GM12878 (cell line): ENCODE measurements around the gene ENO2. TPM values are rescaled to one million over a fixed set of nuclear protein-coding genes. Genes with fewer than 3 reads are reported as not detected.

ENCODE experiments used
- BACH1 ChIP-seq: fragments of 450-650 bp; IDR thresholded peaks from 2 replicates; pipeline ENCODE4 v1.6.1; 2017; ENCODE audit warnings: mild to moderate bottlenecking, borderline replicate concordance
- CBX5 ChIP-seq: sonication (generic); IDR thresholded peaks from 2 replicates; pipeline ENCODE4 v1.6.1; 2016; ENCODE audit warnings: low read depth, moderate library complexity, mild to moderate bottlenecking, inconsistent platforms
- DPF2 ChIP-seq: fragments of 450-650 bp; IDR thresholded peaks from 2 replicates; pipeline ENCODE4 v1.6.1; 2017; ENCODE audit warnings: mild to moderate bottlenecking
- ESRRA ChIP-seq: IDR thresholded peaks from 2 replicates; pipeline ENCODE4 v1.6.1; 2012; ENCODE audit warnings: mild to moderate bottlenecking, low read length, improper control_type of control experiment
- FOXM1 ChIP-seq: IDR thresholded peaks from 2 replicates; pipeline ENCODE4 v1.6.1; 2012; ENCODE audit warnings: low read depth, mild to moderate bottlenecking, inconsistent platforms, low read length, moderate library complexity
- IKZF1 ChIP-seq: fragments of 450-650 bp; conservative IDR thresholded peaks from 2 replicates; pipeline ENCODE4 v1.6.1; 2017; ENCODE audit warnings: antibody characterized with exemption, mild to moderate bottlenecking
- IKZF2 ChIP-seq, 2 experiments: fragments of 450-650 bp; IDR thresholded peaks; 2 replicates each; pipeline ENCODE4 v1.6.1; 2017; ENCODE audit warnings: mild to moderate bottlenecking in 2 of 2, moderate library complexity in 2 of 2
- JUNB ChIP-seq: IDR thresholded peaks from 2 replicates; pipeline ENCODE4 v1.6.1; 2016; ENCODE audit warnings: antibody characterized with exemption, mild to moderate bottlenecking
- JUND ChIP-seq: IDR thresholded peaks from 2 replicates; pipeline ENCODE4 v1.6.1; 2012; ENCODE audit warnings: low read depth, mild to moderate bottlenecking, low read length, improper control_type of control experiment, moderate library complexity
- LARP7 ChIP-seq: fragments of 450-650 bp; IDR thresholded peaks from 2 replicates; pipeline ENCODE4 v1.6.1; 2017; ENCODE audit warnings: mild to moderate bottlenecking
- NBN ChIP-seq: fragments of 450-650 bp; IDR thresholded peaks from 2 replicates; pipeline ENCODE4 v1.6.1; 2016
- POLR2AphosphoS2 ChIP-seq: IDR thresholded peaks from 2 replicates; pipeline ENCODE4 v1.6.1; 2011; ENCODE audit warnings: low read depth, mild to moderate bottlenecking, low read length, improper control_type of control experiment, moderate library complexity
- POLR2AphosphoS5 ChIP-seq: IDR thresholded peaks from 2 replicates; pipeline ENCODE4 v1.6.1; 2011; ENCODE audit warnings: mild to moderate bottlenecking, low read length, inconsistent platforms
- RB1 ChIP-seq: fragments of 450-650 bp; formaldehyde crosslinking; IDR thresholded peaks from 2 replicates; pipeline ENCODE4 v1.6.1; 2017; ENCODE audit warnings: mild to moderate bottlenecking, borderline replicate concordance
- SMAD5 ChIP-seq: IDR thresholded peaks from 2 replicates; pipeline ENCODE4 v1.6.1; 2016; ENCODE audit warnings: antibody characterized with exemption, low read depth
- YBX1 ChIP-seq: fragments of 450-650 bp; IDR thresholded peaks from 2 replicates; pipeline ENCODE4 v1.6.1; 2016; ENCODE audit warnings: antibody characterized with exemption
- polyA plus RNA-seq, 11 experiments: library from polyadenylated mRNA; depleted of rRNA in 4 of 11; unstranded in 6 of 11; stranded (reverse) in 5 of 11; fragments of >200 nt; fragmentation: Nextera tagmentation in 4 of 11; fragmentation: Illumina TruSeq in 1 of 11; extraction: Ambion mirVana in 4 of 11; extraction: Trizol in 1 of 11; gene quantifications; 1 replicate in 1 of 11; 2 replicates in 10 of 11; pipeline versions ENCODE4 v1.2.1 to v1.2.3, GENCODE V29; 2011 to 2016; ENCODE audit warnings: inconsistent platforms in 2 of 11, missing spikeins in 2 of 11, low read depth in 1 of 11
- total RNA-seq, 4 experiments: library from RNA; depleted of rRNA in 3 of 4; stranded (reverse); fragments of >200 nt in 3 of 4; fragmentation: Illumina TruSeq in 1 of 4; extraction: Trizol in 1 of 4; gene quantifications; 2 replicates each; pipeline versions ENCODE4 v1.2.1 to v1.2.3, GENCODE V29; 2013 to 2021
- TF ChIP-seq, protein P1 (sequence below): IDR thresholded peaks from 2 replicates; pipeline ENCODE4 v1.6.1; 2012; ENCODE audit warnings: improper control_type of control experiment, low read depth, low read length; ENCODE audit not compliant: insufficient replicate concordance
- TF ChIP-seq, protein P2 (sequence below): fragments of 450-650 bp; conservative IDR thresholded peaks from 2 replicates; pipeline ENCODE4 v1.6.1; 2017; ENCODE audit warnings: mild to moderate bottlenecking, moderate library complexity
- TF ChIP-seq, protein P3 (sequence below), 3 experiments: IDR thresholded peaks in 2 of 3; conservative IDR thresholded peaks in 1 of 3; 2 replicates each; pipeline ENCODE4 v1.5.1; 2011; ENCODE audit warnings: low read depth in 3 of 3, low read length in 3 of 3, mild to moderate bottlenecking in 3 of 3, control low read depth in 2 of 3, moderate library complexity in 2 of 3, inconsistent platforms in 1 of 3, mixed read lengths in 1 of 3; ENCODE audit not compliant: control insufficient read depth in 2 of 3, insufficient read depth in 1 of 3; ENCODE audit errors: extremely low read depth in 1 of 3
- TF ChIP-seq, protein P4 (sequence below): fragments of 150-350 bp; IDR thresholded peaks from 2 replicates; pipeline ENCODE4 v1.6.1; 2014; ENCODE audit warnings: mild to moderate bottlenecking, low read depth, low read length

ENO2 gene
- total and polyA plus RNA-seq, 10 of the 15 experiments (the other 5 are each of a cell fraction or from before 2014, with no cell fraction given), result 24.8 to 196 (median 43.1) TPM

DNA sequence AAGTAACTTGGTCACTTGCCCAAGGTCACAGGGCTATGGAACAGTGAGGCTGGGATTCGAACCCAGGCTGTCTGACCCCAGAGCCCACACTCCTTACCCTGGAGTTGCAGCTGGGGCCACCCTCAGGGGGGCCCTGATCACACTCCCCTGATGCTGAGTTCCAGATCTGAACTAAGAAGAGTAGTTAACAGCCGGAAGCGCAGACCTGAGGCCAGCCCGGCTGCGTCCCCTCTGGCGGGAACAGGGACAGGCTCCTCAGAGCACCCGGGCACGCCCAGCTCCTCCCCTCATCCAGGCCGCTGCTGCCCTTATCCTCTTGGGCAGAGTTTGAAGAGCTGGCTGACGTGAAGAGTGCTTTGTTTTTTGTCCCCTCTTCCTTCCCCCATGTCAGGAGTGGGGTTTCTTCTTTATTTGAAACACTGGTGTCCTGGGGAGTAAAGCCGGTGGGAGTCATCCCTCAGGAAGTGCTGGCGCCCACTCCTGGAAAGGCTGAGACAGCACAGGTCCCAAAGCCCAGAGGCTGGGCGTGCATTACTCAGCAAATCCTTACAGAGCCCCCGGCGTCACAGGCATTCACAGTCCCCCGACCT is 47.4 kb downstream of the ENO2 start (continued):
- TF ChIP-seq YBX1, result no peak
- peak; percentile 34; the same call in 1 of the 2 replicates for TF ChIP-seq POLR2AphosphoS2
- TF ChIP-seq, protein P1, sequence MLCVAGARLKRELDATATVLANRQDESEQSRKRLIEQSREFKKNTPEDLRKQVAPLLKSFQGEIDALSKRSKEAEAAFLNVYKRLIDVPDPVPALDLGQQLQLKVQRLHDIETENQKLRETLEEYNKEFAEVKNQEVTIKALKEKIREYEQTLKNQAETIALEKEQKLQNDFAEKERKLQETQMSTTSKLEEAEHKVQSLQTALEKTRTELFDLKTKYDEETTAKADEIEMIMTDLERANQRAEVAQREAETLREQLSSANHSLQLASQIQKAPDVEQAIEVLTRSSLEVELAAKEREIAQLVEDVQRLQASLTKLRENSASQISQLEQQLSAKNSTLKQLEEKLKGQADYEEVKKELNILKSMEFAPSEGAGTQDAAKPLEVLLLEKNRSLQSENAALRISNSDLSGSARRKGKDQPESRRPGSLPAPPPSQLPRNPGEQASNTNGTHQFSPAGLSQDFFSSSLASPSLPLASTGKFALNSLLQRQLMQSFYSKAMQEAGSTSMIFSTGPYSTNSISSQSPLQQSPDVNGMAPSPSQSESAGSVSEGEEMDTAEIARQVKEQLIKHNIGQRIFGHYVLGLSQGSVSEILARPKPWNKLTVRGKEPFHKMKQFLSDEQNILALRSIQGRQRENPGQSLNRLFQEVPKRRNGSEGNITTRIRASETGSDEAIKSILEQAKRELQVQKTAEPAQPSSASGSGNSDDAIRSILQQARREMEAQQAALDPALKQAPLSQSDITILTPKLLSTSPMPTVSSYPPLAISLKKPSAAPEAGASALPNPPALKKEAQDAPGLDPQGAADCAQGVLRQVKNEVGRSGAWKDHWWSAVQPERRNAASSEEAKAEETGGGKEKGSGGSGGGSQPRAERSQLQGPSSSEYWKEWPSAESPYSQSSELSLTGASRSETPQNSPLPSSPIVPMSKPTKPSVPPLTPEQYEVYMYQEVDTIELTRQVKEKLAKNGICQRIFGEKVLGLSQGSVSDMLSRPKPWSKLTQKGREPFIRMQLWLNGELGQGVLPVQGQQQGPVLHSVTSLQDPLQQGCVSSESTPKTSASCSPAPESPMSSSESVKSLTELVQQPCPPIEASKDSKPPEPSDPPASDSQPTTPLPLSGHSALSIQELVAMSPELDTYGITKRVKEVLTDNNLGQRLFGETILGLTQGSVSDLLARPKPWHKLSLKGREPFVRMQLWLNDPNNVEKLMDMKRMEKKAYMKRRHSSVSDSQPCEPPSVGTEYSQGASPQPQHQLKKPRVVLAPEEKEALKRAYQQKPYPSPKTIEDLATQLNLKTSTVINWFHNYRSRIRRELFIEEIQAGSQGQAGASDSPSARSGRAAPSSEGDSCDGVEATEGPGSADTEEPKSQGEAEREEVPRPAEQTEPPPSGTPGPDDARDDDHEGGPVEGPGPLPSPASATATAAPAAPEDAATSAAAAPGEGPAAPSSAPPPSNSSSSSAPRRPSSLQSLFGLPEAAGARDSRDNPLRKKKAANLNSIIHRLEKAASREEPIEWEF, result no peak
- TF ChIP-seq JUND, result no peak
- TF ChIP-seq, protein P2, sequence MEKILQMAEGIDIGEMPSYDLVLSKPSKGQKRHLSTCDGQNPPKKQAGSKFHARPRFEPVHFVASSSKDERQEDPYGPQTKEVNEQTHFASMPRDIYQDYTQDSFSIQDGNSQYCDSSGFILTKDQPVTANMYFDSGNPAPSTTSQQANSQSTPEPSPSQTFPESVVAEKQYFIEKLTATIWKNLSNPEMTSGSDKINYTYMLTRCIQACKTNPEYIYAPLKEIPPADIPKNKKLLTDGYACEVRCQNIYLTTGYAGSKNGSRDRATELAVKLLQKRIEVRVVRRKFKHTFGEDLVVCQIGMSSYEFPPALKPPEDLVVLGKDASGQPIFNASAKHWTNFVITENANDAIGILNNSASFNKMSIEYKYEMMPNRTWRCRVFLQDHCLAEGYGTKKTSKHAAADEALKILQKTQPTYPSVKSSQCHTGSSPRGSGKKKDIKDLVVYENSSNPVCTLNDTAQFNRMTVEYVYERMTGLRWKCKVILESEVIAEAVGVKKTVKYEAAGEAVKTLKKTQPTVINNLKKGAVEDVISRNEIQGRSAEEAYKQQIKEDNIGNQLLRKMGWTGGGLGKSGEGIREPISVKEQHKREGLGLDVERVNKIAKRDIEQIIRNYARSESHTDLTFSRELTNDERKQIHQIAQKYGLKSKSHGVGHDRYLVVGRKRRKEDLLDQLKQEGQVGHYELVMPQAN, result 0 out of 2 replicates have a peak, but pooled peaks have one; percentile 56
- TF ChIP-seq DPF2, result 0 out of 2 replicates have a peak, but pooled peaks have one; percentile 8
- no peak for TF ChIP-seq CBX5
- TF ChIP-seq IKZF2 (IDR thresholded peaks at IDR 0.05), result peak in 1 of 2 experiments; percentile 17; a peak in 2 of 4 replicates
- 0 out of 2 replicates have a peak, but pooled peaks have one; percentile 44 for TF ChIP-seq NBN
- 0 out of 2 replicates have a peak, but pooled peaks have one; percentile 35 for TF ChIP-seq IKZF1
- TF ChIP-seq, protein P3, sequence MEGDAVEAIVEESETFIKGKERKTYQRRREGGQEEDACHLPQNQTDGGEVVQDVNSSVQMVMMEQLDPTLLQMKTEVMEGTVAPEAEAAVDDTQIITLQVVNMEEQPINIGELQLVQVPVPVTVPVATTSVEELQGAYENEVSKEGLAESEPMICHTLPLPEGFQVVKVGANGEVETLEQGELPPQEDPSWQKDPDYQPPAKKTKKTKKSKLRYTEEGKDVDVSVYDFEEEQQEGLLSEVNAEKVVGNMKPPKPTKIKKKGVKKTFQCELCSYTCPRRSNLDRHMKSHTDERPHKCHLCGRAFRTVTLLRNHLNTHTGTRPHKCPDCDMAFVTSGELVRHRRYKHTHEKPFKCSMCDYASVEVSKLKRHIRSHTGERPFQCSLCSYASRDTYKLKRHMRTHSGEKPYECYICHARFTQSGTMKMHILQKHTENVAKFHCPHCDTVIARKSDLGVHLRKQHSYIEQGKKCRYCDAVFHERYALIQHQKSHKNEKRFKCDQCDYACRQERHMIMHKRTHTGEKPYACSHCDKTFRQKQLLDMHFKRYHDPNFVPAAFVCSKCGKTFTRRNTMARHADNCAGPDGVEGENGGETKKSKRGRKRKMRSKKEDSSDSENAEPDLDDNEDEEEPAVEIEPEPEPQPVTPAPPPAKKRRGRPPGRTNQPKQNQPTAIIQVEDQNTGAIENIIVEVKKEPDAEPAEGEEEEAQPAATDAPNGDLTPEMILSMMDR (IDR thresholded peaks at IDR 0.05 in 2 of 3, conservative IDR thresholded peaks at IDR 0.05 in 1 of 3; ENCODE audit: control insufficient read depth in 2 of 3, extremely low read depth in 1 of 3, insufficient read depth in 1 of 3, low read depth in 3 of 3, low read length in 3 of 3), result peak; percentile 47 to 59 (median 48)
- TF ChIP-seq LARP7, result 0 out of 2 replicates have a peak, but pooled peaks have one; percentile 47
- no peak for TF ChIP-seq SMAD5
- peak; percentile 28 for TF ChIP-seq POLR2AphosphoS5
- peak; percentile 5; the same call in 1 of the 2 replicates for TF ChIP-seq JUNB
- TF ChIP-seq BACH1, result peak; percentile 57
- TF ChIP-seq RB1, result 0 out of 2 replicates have a peak, but pooled peaks have one; percentile 46
- TF ChIP-seq, protein P4, sequence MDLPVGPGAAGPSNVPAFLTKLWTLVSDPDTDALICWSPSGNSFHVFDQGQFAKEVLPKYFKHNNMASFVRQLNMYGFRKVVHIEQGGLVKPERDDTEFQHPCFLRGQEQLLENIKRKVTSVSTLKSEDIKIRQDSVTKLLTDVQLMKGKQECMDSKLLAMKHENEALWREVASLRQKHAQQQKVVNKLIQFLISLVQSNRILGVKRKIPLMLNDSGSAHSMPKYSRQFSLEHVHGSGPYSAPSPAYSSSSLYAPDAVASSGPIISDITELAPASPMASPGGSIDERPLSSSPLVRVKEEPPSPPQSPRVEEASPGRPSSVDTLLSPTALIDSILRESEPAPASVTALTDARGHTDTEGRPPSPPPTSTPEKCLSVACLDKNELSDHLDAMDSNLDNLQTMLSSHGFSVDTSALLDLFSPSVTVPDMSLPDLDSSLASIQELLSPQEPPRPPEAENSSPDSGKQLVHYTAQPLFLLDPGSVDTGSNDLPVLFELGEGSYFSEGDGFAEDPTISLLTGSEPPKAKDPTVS, result no peak
- TF ChIP-seq FOXM1, result no peak
- no peak for TF ChIP-seq ESRRA
